Measurements from ENCODE around the gene ABCC5.
"Not testable (repeated sequence)": the region's sequence is repeated elsewhere in the genome, so short reads cannot be mapped to it uniquely, and the experiment has no call there.

DNA sequence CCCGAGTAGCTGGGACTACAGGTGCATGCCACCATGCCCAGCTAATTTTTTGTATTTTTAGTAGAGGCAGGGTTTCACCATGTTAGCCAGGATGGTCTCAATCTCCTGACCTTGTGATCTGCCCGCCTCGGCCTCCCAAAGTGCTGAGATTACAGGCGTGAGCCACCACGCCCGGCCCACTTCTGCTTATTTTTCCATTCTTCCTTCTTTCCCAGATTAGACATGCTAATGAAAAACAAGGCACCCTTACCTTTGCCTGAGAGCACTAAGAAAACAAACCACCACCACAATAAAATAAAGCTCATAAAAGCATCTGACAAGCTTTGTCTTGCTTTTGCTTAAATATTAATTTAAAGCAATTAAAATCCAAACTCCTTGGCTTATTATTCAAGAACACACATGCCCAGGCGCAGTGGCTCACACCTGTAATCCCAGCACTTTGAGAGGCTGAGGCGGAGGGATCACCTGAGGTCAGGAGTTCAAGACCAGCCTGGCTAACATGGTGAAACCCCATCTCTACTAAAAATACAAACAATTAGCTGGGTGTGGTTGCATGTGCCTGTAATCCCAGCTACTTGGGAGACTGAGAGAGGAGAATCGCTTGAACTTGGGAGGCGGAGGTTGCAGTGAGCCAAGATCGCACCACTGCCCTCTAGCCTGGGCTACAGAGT is 10.4 kb downstream of the ABCC5 start:
- TF ChIP-seq POLR2AphosphoS5, POLR2A, CTCF (IDR thresholded peaks at IDR 0.05): not testable (repeated sequence)
